NB4 (cell line): ENCODE measurements around the gene SLC25A6.

Source experiments
- DNase-seq: peaks from one replicate; pipeline ENCODE4 v3.0.0; 2010; ENCODE audit warnings: low read depth
- H3K4me3 ChIP-seq: one replicate; pipeline ENCODE4 v1.5.1; 2011; ENCODE audit warnings: mild to moderate bottlenecking, low read depth, low read length, moderate library complexity
- MYC ChIP-seq: IDR thresholded peaks from 2 replicates; pipeline ENCODE4 v1.6.1; 2011; ENCODE audit warnings: low read depth, low read length
- POLR2A ChIP-seq: IDR thresholded peaks from 2 replicates; pipeline ENCODE4 v1.6.1; 2011; ENCODE audit warnings: mild to moderate bottlenecking; ENCODE audit not compliant: insufficient read length; ENCODE audit errors: extremely low read depth
- TF ChIP-seq, protein P1 (sequence below): IDR thresholded peaks from 2 replicates; pipeline ENCODE4 v1.6.1; 2011; ENCODE audit warnings: low read depth, low read length
- TF ChIP-seq, protein P2 (sequence below): IDR thresholded peaks from one replicate; pipeline ENCODE4 v1.5.1; 2012; ENCODE audit warnings: low read depth, low read length

The SLC25A6 gene

DNA sequence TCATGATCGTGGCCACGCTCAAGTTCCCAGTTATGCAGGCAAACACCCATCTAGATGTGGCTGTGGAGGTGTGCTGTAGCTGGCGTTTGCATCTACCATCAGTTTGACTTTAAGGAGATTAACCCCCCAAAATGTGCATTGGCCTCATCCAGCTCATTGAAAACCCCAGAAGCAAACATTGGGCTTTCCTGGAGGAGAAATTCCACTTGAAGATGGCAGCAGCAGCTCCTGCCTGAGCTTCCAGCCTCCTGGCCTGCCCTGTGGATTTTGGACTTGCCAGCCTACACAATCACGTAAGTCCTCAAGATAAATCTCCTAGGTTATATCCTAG is 30.2 kb upstream of the SLC25A6 start:
- H3K4me3 ChIP-seq, result no peak overlapping the region
- TF ChIP-seq, protein P1, sequence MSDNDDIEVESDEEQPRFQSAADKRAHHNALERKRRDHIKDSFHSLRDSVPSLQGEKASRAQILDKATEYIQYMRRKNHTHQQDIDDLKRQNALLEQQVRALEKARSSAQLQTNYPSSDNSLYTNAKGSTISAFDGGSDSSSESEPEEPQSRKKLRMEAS, result no peak
- TF ChIP-seq, protein P2, sequence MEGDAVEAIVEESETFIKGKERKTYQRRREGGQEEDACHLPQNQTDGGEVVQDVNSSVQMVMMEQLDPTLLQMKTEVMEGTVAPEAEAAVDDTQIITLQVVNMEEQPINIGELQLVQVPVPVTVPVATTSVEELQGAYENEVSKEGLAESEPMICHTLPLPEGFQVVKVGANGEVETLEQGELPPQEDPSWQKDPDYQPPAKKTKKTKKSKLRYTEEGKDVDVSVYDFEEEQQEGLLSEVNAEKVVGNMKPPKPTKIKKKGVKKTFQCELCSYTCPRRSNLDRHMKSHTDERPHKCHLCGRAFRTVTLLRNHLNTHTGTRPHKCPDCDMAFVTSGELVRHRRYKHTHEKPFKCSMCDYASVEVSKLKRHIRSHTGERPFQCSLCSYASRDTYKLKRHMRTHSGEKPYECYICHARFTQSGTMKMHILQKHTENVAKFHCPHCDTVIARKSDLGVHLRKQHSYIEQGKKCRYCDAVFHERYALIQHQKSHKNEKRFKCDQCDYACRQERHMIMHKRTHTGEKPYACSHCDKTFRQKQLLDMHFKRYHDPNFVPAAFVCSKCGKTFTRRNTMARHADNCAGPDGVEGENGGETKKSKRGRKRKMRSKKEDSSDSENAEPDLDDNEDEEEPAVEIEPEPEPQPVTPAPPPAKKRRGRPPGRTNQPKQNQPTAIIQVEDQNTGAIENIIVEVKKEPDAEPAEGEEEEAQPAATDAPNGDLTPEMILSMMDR, result no peak
- no peak for TF ChIP-seq POLR2A
- no peak for TF ChIP-seq MYC
- no peak for DNase-seq

DNA sequence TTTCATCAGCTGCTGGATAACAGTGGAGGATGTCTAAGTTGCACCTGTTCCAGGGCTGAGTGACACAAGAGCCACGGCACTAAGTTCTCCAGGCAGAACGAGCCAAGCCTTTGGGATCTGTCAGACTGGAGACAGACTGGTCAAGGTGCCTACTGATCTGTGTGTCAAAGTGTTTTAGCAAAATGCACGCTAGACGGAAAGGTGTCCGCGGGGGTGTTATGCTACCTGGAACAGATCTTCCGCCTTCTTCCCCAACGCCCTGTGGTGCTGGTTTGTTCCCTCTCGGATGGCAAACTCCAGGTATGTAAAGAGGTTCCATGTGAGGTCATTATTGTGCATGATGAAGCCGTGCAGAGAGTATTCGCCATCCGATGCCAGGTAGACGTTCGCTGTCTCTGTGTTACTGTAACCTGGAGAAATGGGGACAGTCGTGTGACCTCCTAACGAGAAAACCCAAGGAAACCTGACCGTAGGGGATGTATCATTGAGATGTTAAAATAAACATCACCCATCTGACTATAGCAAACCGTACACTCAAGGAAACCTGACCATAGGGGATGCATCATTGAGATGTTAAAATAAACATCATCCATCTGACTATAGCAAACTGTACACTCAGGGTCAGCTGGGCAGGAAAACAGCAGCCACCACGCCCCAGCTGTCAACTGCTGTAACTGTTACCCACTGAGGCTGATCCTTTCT is 29.7 kb upstream of the SLC25A6 start:
- TF ChIP-seq, protein P2, result no peak
- TF ChIP-seq, protein P1, result no peak
- TF ChIP-seq POLR2A (no peak), MYC (no peak)
- DNase-seq, result no peak
- no peak overlapping the region for H3K4me3 ChIP-seq

DNA sequence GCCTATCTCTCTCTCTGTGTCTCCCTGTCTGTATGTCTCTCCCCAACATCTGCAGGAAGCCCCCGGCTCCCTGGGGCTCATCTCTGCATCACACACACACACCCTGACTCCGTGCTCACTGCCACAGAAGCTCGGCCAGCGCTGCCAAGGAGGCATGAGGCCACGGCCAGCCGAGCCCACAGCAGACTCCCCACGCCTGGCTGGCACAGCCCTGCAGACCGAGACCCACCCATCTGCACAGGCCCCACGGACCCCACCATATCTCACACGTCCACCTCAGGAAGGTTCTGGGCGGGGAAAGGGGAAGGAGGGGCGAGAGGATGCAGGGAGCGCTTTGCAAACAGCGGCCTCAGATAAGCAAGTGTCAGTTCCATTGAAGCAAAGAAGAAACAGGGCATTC is 28.5 kb upstream of the SLC25A6 start:
- TF ChIP-seq, protein P1, result no peak
- TF ChIP-seq POLR2A (no peak), MYC (no peak)
- TF ChIP-seq, protein P2, result no peak
- H3K4me3 ChIP-seq, result no peak overlapping the region
- DNase-seq, result no peak

DNA sequence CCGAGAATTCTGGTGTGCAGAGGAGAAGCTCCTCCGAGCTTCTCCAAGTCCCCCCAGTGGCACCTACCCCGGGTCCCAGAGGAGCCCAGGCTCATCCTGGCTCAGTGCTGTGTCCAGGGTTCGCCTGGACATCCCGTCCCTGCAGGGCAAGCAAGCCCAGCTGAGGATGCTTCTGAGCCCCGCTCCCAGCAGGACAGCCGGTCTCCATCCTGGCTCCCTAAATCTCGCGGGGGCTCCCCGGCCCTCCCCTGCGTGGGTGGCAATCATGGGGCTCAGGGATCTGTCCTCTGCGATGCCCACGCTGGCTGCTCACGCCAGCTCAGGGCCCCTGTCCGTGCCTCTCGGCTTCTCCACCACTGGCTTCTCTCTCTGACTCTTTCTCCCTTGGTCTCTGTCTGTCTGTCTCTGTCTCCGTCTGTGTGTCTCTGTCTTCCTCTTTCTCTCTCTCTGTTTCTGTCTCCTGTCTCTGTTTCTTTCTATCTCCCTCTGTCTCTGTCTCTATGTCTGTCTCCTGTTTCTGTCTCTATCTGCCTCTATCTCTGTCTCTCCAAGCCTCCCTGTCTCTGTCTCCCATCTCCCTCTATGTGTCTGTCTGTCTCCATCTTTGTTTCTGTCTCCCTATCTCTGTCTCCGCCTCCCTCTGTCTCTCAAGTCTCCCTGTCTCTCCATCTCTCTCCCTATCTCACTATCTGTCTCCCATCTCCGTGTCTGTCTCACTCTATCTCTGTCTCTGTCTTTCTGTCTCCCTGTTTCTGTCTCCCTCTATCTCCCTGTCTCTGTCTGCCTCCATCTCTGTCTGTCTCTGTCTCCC is 27.8 kb upstream of the SLC25A6 start:
- no peak overlapping the region for H3K4me3 ChIP-seq
- no peak for TF ChIP-seq POLR2A
- TF ChIP-seq, protein P2, result no peak
- no peak for TF ChIP-seq MYC
- no peak for DNase-seq

DNA sequence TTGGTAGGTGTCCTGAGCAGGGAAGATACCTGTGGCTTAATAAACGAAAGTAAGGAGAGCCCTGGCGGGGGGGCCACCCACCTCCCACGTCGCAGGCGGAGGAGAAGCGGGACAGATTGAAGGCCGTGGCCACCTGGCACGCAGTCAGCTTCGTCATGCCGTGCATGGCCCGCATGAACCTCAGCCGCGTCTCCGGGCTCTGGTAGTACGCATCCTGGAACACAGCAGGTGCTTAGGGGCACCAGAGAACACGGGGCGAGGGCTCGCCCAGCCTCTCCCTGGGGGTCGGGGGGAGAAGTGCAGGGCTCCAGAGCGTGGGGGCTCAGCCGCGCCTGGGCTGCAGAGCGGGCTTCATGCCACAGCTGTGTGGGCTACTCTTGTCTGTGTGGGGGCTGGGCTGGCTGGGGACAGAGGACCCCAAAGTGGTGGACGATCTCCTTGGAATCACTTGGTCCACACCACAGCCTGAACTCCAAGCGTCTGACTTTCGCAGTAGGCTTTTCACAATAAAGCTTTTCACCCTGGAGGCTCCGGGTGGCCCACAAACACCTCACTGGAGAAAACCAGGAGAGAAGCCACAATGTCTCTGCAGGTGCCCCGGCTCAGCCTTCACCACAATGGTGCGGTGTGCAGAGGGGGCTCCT is 27.1 kb upstream of the SLC25A6 start:
- TF ChIP-seq POLR2A, result no peak
- TF ChIP-seq, protein P1, result no peak
- no peak for TF ChIP-seq MYC
- TF ChIP-seq, protein P2, result no peak
- no peak overlapping the region for H3K4me3 ChIP-seq
- no peak for DNase-seq
